Right kidney (tissue), 1 donor: ENCODE results near the gene GRAMD4.

Experiments
- DNase-seq: peaks from one replicate; pipeline ENCODE4 v3.0.0-alpha.2; 2016

GRAMD4 gene

DNA sequence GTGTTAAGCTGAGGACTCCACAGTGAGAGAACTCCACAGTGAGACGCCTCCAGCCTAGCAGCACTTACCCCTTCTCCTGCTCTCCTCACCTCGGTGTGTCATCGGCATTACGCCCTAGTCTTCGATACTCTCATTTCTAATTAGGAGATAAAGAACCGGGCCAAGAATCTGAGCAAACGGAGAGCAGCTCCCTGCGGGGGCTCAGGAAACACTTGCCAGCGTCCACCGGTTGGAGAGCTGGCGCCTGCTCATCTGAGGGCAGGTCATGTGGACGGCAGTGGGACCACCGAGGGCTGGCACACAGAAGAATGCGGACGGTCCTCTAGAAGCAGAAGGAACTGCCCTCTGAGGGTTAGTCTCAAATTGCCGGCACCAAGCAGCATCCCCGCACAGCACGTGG, 104.9 kb downstream of the GRAMD4 start:
- no peak for DNase-seq

DNA sequence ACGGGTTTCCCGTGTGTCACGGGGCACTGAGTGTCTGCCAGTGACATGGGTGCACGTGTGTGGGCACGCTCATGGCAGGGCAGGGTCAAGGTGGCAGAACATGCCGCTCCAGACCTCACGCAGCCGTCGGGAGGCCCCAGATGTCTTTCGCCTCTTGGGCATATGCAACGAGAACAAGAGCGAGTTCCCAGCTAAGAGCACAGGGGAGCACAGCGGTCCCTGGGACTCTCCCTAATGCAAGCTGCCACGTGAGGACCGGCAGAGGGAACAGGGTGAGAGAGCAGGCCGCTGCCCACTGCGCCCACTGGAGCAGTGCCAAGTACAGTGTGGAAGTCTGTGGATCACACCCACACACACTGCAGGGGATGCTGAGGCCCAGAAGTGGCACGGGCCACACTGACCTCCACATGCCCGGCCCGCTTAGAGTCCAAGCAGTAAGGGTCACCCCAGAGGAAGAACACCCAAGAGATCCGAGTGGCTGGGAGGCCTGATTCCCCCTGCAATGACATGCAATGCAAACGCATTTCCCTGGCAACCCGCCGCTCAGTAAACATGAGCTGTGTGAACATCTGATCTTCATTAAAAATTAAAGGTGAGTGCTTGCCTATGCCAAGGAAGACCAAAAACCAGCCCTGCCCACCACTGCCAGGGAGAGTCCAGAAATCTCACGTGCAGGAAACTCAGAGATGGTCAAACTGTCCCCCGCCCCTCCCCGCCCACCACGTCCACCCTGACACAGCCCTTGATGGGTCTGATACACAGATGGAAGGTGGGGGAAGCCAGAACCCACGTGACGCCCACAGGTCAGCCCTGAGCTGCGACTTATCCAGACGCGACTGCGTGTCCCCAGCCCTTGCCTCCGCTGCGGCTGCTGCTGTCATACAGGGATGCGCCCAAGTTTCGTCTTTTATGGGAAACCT, 106.1 kb downstream of the GRAMD4 start:
- DNase-seq, result no peak

DNA sequence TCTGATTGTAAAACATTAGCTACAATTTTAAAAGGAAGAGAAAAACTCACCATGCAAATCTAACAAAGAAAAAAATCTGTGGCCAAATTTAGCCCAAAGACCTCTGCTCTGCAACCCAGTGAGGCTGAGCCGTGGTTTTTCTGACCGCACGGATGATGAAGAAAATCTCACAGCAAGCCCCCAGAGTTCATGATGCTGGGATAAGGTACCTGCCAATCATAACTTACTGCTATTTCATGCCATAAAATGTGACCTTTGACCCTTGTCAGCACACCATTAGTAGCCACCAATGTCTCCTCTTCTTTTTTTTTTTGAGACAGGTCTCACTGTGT, 106.8 kb downstream of the GRAMD4 start:
- DNase-seq, result no peak

DNA sequence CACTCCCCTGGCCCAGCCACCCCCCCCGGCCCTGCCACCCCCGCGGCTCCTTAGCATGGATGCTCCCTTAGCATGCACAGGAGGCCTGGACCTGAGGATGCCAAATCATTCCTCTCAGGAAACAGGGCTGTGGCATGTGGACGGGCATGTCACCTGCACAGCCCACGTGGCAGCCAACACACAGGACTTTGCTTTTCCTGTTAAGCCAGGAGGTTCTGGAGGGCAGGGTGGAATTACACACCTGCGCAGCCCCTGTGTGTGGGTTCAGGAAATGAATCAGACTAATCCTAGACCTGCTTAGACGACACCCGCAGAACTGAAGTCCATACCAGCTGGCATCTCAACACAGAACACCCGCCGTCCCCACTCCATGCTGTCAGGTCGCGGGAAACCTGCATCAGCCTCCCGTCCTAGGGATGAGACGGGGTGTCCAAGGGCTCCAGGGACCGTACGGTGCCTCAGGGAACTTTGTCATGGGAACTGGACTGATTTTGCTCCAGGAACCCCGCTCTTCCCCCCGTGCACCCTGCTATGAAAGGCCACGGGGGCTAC, 107.7 kb downstream of the GRAMD4 start:
- no peak for DNase-seq

DNA sequence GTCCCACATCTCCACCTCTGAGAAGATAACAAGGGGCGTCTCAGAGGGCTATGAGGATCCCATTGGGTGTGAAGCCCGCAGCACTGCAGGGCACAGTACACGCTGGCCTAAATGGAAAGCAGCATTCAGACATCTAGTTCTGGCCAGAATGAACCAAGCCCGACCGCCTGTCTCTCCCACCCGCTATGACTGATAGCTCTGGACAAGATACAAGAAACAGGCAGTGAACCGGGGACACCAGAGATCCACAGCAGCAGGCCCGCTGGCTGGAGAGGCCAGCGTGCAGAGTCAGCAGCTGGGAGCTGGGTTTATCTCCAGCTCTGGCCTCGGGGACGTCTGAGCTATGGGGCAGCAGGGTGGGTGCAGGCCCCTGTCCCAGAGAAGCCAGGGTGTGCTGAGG, 108.3 kb downstream of the GRAMD4 start:
- no peak for DNase-seq
